ENCODE data around the gene SOHLH2.

The SOHLH2 gene

DNA sequence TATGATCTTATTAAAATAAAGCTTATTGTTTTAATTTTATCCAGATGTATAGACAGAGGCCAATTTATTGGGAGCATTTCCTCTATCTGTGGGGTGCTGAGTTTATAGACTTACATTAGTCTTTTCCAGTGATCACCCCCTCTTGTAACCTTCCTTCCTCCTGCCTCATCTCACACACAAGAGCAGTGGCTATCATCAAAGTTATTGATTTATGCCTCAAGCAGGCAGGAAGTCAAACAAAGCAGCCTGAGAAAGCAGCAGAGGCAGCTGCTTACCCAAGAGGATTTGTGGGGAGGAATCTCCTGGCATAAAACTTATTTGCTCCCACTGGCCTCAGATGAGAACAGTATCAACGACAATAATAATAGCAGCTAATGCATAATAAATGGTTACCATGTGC lies 56.9 kb downstream of the SOHLH2 start:
- Histone ChIP-seq H3K18ac (ENCODE audit: low read depth in 1 of 2, low read length in 2 of 2) (no peak overlapping the region), H3K36me3 (ENCODE audit: control insufficient read depth in 1 of 2, insufficient read depth in 2 of 2, low read depth in 1 of 2, low read length in 2 of 2) (no peaks in the 10 kb centered on the region)
- 94% methylated on average over 1 of the region's 1 CpG for WGBS

DNA sequence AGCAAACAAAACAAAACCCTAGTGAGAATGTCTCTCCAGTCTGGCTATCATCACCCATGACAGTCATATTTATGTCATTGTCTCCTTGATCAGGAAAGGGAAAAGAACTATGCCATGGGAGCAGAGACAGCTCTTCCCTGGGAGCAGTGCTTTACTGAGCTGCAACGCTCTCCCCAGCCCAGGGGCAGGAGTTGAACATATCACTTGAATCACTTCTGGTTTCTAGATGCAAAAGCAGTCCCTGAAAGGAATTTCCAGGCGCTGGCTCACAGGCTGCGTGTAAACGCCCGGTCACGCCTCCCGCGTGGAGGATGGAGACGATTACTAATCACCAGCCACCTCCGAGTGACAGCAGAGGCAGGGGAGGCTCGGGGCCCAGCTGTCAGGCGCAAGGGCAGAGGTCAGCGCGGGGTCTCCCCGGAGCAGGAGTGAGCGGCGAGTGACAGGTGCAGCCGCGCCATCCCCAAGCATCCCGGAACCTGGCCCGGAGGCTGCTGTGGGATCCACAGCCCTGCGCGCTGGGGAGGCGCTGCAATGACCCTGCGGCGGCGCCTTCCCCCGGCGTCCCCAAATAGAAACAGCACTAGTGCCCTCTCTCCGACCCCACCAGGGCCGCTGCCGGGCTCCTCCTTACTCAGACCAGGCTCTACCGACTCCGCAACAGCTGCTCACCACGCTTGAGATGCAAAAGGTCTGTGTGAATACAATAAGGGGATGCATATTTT lies 59.6 kb downstream of the SOHLH2 start:
- no peak overlapping the region for H2BK12ac ChIP-seq (ENCODE audit: low read length in 2 of 2)
- H3K9ac ChIP-seq (ENCODE audit: low read length), result no peak overlapping the region
- no peak overlapping the region for H3K4ac ChIP-seq (ENCODE audit: low read depth in 1 of 2, low read length in 2 of 2)
- H2AK5ac ChIP-seq (ENCODE audit: low read length, severe bottlenecking), result no peak overlapping the region
- no peak overlapping the region for H3K23ac ChIP-seq (ENCODE audit: low read length in 2 of 2)
- no peak overlapping the region for H4K91ac ChIP-seq (ENCODE audit: low read length)
- no peak overlapping the region for H3K4me2 ChIP-seq (ENCODE audit: low read length, poor library complexity, severe bottlenecking)
- no peak for DNase-seq
- no peaks in the 10 kb centered on the region for H3K36me3 ChIP-seq (ENCODE audit: control insufficient read depth in 1 of 2, insufficient read depth in 2 of 2, low read depth in 1 of 2, low read length in 2 of 2)
- 46% methylated on average over 31 of the region's 35 CpGs for WGBS
- no peak overlapping the region for H3K4me3 ChIP-seq (ENCODE audit: insufficient read depth in 1 of 2, low read depth in 1 of 2, low read length in 2 of 2)
- H2AFZ ChIP-seq (ENCODE audit: low read depth, low read length), result no peak overlapping the region
- peaks cover 5% of the 10 kb centered on the region for H3K4me1 ChIP-seq (ENCODE audit: control insufficient read depth, insufficient read depth, low read depth, low read length)
- H3K14ac ChIP-seq (ENCODE audit: low read length in 2 of 2), result no peak overlapping the region
- H3K9me3 ChIP-seq (ENCODE audit: control insufficient read depth, low read length), result no peaks in the 10 kb centered on the region
- no peak overlapping the region for H3K27ac ChIP-seq (ENCODE audit: low read length, poor library complexity, severe bottlenecking)
- H2BK120ac ChIP-seq (ENCODE audit: low read depth, low read length), result no peak overlapping the region
- no peaks in the 10 kb centered on the region for H3K79me1 ChIP-seq (replicated peaks; ENCODE audit: low read length, poor library complexity, severe bottlenecking)
- no peak overlapping the region for H2BK15ac ChIP-seq (ENCODE audit: low read depth, poor library complexity, severe bottlenecking)
- peaks cover 0 to 20% of the 10 kb centered on the region in 2 experiments for H3K27me3 ChIP-seq (ENCODE audit: control insufficient read depth in 1 of 2, insufficient read depth in 1 of 2, low read length in 2 of 2)
- H4K8ac ChIP-seq (ENCODE audit: low read length), result no peak overlapping the region
- H2BK5ac ChIP-seq (ENCODE audit: low read depth, low read length, poor library complexity, severe bottlenecking), result no peak overlapping the region
- H3K18ac ChIP-seq (ENCODE audit: low read depth in 1 of 2, low read length in 2 of 2), result no peak overlapping the region

More for the DNA sequence above, 56.9 kb downstream of the SOHLH2 start:
- Histone ChIP-seq H3K4me2 (ENCODE audit: low read length, poor library complexity, severe bottlenecking) (no peak overlapping the region), H3K79me1 (replicated peaks; ENCODE audit: low read length, poor library complexity, severe bottlenecking) (no peaks in the 10 kb centered on the region), H2BK12ac (ENCODE audit: low read length in 2 of 2) (no peak overlapping the region), H3K4me3 (ENCODE audit: insufficient read depth in 1 of 2, low read depth in 1 of 2, low read length in 2 of 2) (no peak overlapping the region), H2BK120ac (ENCODE audit: low read depth, low read length) (no peak overlapping the region), H3K23ac (ENCODE audit: low read length in 2 of 2) (no peak overlapping the region), H2BK15ac (ENCODE audit: low read depth, poor library complexity, severe bottlenecking) (no peak overlapping the region), H2AK5ac (ENCODE audit: low read length, severe bottlenecking) (no peak overlapping the region), H4K8ac (ENCODE audit: low read length) (no peak overlapping the region), H3K4me1 (ENCODE audit: control insufficient read depth, insufficient read depth, low read depth, low read length) (peaks cover 5% of the 10 kb centered on the region), H3K27ac (ENCODE audit: low read length, poor library complexity, severe bottlenecking) (no peak overlapping the region), H3K27me3 (ENCODE audit: control insufficient read depth in 1 of 2, insufficient read depth in 1 of 2, low read length in 2 of 2) (peaks cover 0 to 20% of the 10 kb centered on the region in 2 experiments), H3K9ac (ENCODE audit: low read length) (no peak overlapping the region), H3K9me3 (ENCODE audit: control insufficient read depth, low read length) (no peaks in the 10 kb centered on the region), H3K4ac (ENCODE audit: low read depth in 1 of 2, low read length in 2 of 2) (no peak overlapping the region), H2AFZ (ENCODE audit: low read depth, low read length) (no peak overlapping the region), H3K14ac (ENCODE audit: low read length in 2 of 2) (no peak overlapping the region), H4K91ac (ENCODE audit: low read length) (no peak overlapping the region), H2BK5ac (ENCODE audit: low read depth, low read length, poor library complexity, severe bottlenecking) (no peak overlapping the region)
- DNase-seq, result no peak

DNA sequence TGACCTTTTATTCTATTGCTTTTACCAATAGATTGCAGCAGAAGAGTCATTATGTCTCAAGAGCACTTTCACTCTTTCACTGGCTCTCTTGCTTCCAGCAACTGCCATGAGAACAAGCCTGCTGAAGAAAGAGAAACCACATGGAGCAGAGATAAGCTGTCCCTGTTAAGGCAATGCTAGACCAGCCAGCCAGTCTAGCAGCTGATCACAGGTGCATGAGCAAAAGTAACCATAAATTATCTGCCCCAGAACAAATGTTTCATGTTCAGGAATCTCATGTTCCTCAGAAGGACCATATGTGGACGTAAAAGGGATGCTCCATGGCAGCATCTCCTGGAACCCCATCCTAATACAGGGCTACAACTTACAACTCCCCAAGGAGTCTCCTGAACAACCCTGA lies 62.8 kb downstream of the SOHLH2 start:
- Histone ChIP-seq H2BK15ac (ENCODE audit: low read depth, poor library complexity, severe bottlenecking) (no peak overlapping the region), H3K4ac (ENCODE audit: low read depth in 1 of 2, low read length in 2 of 2) (no peak overlapping the region), H2BK120ac (ENCODE audit: low read depth, low read length) (no peak overlapping the region), H2AK5ac (ENCODE audit: low read length, severe bottlenecking) (no peak overlapping the region), H3K23ac (ENCODE audit: low read length in 2 of 2) (no peak overlapping the region), H3K4me2 (ENCODE audit: low read length, poor library complexity, severe bottlenecking) (no peak overlapping the region), H2AFZ (ENCODE audit: low read depth, low read length) (no peak overlapping the region), H2BK12ac (ENCODE audit: low read length in 2 of 2) (no peak overlapping the region), H3K36me3 (ENCODE audit: control insufficient read depth in 1 of 2, insufficient read depth in 2 of 2, low read depth in 1 of 2, low read length in 2 of 2) (no peaks in the 10 kb centered on the region), H3K18ac (ENCODE audit: low read depth in 1 of 2, low read length in 2 of 2) (no peak overlapping the region), H4K91ac (ENCODE audit: low read length) (no peak overlapping the region), H3K4me3 (ENCODE audit: insufficient read depth in 1 of 2, low read depth in 1 of 2, low read length in 2 of 2) (no peak overlapping the region), H2BK5ac (ENCODE audit: low read depth, low read length, poor library complexity, severe bottlenecking) (no peak overlapping the region), H3K9me3 (ENCODE audit: control insufficient read depth, low read length) (no peaks in the 10 kb centered on the region), H3K9ac (ENCODE audit: low read length) (no peak overlapping the region), H4K8ac (ENCODE audit: low read length) (no peak overlapping the region), H3K79me1 (replicated peaks; ENCODE audit: low read length, poor library complexity, severe bottlenecking) (no peaks in the 10 kb centered on the region), H3K4me1 (ENCODE audit: control insufficient read depth, insufficient read depth, low read depth, low read length) (peaks cover 5% of the 10 kb centered on the region), H3K14ac (ENCODE audit: low read length in 2 of 2) (no peak overlapping the region), H3K27me3 (ENCODE audit: control insufficient read depth in 1 of 2, insufficient read depth in 1 of 2, low read length in 2 of 2) (peaks cover 0 to 20% of the 10 kb centered on the region in 2 experiments), H3K27ac (ENCODE audit: low read length, poor library complexity, severe bottlenecking) (no peak overlapping the region)
- WGBS, result 20% methylated on average over 1 of the region's 1 CpG
- DNase-seq, result no peak

DNA sequence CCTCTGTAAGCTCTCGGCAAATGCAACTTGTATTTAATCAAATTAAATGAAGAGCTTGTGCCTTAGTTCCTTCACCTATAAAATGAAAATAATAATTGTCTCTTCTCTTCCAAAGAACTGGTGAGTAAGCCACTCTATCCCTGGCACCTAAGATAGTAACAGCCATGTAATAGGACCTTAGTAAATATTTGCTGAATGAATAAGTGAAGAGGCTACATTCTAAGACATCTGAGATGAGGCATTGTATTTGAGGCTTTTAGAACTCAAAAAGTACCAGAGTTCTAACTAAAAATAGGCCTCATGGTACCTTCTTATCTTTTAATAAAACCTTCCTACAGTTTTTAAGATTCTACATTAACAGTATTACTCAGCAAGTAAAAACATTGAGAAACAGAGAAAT lies 65.9 kb downstream of the SOHLH2 start:
- Histone ChIP-seq H3K27me3 (ENCODE audit: control insufficient read depth in 1 of 2, insufficient read depth in 1 of 2, low read length in 2 of 2) (no peaks in the 10 kb centered on the region), H3K9me3 (ENCODE audit: control insufficient read depth, low read length) (peaks cover 16% of the 10 kb centered on the region), H2AK5ac (ENCODE audit: low read length, severe bottlenecking) (no peak overlapping the region), H2BK12ac (ENCODE audit: low read length in 2 of 2) (no peak overlapping the region), H3K18ac (ENCODE audit: low read depth in 1 of 2, low read length in 2 of 2) (no peak overlapping the region), H3K23ac (ENCODE audit: low read length in 2 of 2) (no peak overlapping the region), H4K8ac (ENCODE audit: low read length) (no peak overlapping the region), H2BK15ac (ENCODE audit: low read depth, poor library complexity, severe bottlenecking) (no peak overlapping the region), H3K4ac (ENCODE audit: low read depth in 1 of 2, low read length in 2 of 2) (no peak overlapping the region), H3K14ac (ENCODE audit: low read length in 2 of 2) (no peak overlapping the region), H3K79me1 (replicated peaks; ENCODE audit: low read length, poor library complexity, severe bottlenecking) (no peaks in the 10 kb centered on the region), H3K9ac (ENCODE audit: low read length) (peak overlapping the region; percentile 52), H3K36me3 (ENCODE audit: control insufficient read depth in 1 of 2, insufficient read depth in 2 of 2, low read depth in 1 of 2, low read length in 2 of 2) (no peaks in the 10 kb centered on the region), H2BK120ac (ENCODE audit: low read depth, low read length) (no peak overlapping the region), H2BK5ac (ENCODE audit: low read depth, low read length, poor library complexity, severe bottlenecking) (no peak overlapping the region), H3K4me2 (ENCODE audit: low read length, poor library complexity, severe bottlenecking) (no peak overlapping the region), H3K27ac (ENCODE audit: low read length, poor library complexity, severe bottlenecking) (no peak overlapping the region), H3K4me1 (ENCODE audit: control insufficient read depth, insufficient read depth, low read depth, low read length) (no peaks in the 10 kb centered on the region), H3K4me3 (ENCODE audit: insufficient read depth in 1 of 2, low read depth in 1 of 2, low read length in 2 of 2) (no peak overlapping the region), H2AFZ (ENCODE audit: low read depth, low read length) (no peak overlapping the region), H4K91ac (ENCODE audit: low read length) (no peak overlapping the region)
- DNase-seq, result no peak
- WGBS, result no CpG with 5 or more reads among the region's 1 CpG

Data from mesenchymal stem cell (in vitro differentiated cells and primary cell).